Stimulated activated CD4-positive, alpha-beta T cell treated with anti-CD3 and anti-CD28 coated beads, Interleukin-12 subunit alpha, Interleukin-12 subunit beta, amount 100 ng/mL, for 48 hours (primary cell): ENCODE measurements around the gene TUBB.

Experiments used
- DNase-seq, 3 donors: peaks; one replicate each; pipeline ENCODE4 v3.0.0-alpha.2; 2020; ENCODE audit warnings: low read depth in 2 of 3, low spot score in 1 of 3

TUBB gene

DNA sequence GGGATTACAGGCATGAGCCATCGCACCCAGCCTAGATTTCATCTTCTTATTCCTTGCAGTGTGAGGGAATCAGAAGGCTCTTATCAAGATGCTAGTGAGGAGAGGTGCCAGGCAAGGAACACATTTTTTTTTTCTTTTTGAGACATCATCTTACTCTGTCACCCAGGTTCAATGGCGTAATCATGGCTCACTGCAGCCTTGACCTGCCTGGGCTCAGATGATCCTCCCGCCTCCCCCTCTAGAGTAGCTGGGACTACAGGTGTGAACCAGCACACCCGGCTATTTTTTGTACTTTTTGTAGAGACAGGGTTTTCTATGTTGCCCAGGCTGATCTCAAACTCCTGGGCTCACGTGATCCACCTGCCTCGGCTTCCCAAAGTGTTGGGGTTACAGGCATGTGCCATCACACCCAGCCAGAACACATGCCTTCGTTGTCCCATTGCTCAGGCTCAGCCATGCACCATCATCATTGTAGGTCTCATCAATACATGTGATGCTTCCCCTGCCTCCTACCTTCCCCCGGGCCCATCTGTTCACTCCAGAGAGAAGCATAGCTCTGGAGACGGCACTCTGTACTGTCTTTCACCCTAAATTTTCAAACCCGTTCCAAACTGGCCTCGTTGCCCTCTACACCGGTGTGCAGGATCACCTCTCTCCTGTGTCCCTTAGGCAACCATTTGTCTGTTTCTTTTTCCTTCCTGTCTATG, 12.2 kb downstream of the TUBB start:
- no peak for DNase-seq

DNA sequence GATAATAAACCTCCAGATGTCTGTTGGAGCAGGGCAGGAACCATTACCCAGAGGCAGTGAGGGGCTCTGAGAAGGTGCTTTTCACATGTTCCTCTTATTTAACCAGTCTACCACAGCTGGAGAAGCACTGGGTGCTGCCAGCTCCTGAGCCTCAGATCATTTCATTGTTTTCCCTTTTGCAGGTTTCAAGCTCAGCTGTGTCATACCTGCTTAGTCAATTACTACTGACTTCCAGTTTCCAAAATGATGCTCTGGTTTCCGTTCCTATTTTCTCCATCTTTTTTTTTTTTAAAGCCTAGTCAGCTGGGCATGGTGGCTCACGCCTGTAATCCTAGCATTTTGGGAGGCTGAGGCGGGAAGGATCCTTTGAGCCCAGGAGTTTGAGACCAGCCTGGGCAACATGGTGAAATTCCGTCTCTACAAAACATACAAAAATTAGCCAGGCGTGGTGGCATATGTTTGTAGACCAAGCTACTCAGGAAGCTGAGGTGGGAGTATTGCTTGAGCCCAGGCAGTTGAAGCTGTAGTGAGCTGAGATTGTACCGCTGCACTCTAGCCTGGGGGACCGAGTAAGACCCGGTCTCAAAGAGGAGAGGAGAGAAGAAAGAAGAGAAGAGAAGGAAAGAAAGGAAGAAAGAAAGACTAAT, 15.6 kb downstream of the TUBB start:
- DNase-seq, result no peak

DNA sequence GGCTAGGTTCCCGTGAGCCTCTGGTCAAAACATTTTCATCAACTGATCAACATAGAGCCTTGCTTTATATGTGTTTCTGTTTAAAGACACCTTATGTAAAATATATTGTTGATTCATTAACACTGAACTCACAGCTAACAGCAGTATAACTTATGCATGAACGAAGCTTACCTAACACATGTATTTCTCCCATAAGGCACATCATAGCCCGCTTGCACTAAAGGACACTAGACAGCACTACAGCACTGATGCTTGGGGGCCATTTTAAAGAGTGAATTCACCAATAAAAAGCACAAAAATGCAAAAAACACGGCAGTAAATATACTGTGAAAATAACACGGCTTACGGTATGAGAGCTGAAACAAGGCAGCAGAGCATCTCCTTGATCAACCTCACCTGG, 18.4 kb downstream of the TUBB start:
- no peak for DNase-seq

DNA sequence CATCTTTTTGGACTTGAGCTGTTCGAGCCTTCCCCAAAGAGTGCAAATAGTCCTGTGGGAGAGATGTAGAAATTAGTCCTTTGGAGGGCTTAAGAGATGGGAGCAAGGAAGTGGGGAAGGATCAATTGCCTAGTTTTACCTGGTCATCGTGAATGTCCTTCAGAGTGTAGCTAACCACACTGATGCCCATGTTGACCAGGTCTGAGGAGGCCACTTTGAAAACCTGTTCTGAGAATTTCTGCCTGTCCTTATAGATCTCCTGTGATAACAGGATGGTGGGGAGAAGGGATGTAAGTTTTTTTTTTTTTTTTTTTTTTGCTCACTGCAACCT, 20.4 kb downstream of the TUBB start:
- no peak for DNase-seq

DNA sequence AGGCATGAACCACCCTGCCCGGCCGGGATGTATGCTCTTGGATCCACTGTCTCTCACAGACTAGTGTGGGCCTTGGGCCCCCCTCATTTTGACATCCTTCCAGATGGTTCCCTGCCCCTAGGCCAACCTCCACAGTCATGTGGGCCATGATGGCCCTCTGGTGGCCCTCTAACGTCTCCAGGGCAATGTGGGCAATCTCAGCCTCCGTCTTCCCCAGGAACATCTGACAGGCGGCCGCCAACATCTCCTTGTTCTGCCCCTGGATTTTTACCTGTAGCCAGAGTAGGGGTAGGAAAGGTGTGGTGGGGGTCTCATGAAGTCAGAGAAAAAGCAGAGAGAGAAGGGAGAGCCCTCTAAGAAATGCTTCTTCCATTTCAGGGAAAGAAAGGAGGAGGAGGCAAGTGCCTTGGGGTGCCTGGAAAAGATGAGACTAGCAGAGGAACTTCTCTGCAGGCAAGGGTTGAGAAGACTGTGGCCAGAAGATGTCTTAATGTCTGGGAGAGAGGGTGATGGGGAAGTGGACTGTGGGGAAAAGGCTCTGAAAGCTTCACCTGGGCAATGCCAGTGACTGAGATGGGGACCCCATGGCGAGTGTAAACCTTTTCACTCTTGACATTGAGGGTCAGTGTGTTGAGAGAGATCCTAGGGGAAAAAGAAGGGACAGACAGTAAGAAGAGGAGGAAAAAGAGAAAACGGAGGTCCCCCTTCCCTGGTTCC, 21.1 kb downstream of the TUBB start:
- no peak for DNase-seq

DNA sequence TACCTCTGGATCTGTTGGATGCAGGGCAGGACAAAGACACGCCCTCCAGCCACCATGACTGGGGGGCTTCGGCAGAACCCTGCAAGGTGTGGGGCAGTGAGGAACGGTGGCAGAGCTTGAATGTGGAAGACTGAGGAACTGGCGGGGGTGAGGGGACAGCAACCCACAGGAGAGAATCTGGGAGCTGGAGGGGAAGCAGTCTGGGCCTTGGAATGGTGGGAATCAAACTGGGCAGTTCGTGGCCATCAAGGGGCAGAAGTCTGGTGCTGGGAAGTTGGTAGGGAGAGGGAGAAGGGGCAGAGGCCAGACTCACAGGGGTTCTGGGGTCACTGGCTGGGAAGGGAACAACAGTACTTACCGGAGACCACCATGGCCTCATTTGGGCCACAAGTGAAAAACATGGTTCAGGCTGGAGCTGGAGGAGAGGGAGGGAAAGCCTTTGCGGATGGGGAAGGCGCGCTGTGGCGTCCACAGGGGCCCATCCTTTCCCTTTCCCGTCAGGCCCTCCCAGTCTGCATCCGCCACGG, 21.7 kb downstream of the TUBB start:
- peak in 1 of 3 donors; percentile 36 for DNase-seq

DNA sequence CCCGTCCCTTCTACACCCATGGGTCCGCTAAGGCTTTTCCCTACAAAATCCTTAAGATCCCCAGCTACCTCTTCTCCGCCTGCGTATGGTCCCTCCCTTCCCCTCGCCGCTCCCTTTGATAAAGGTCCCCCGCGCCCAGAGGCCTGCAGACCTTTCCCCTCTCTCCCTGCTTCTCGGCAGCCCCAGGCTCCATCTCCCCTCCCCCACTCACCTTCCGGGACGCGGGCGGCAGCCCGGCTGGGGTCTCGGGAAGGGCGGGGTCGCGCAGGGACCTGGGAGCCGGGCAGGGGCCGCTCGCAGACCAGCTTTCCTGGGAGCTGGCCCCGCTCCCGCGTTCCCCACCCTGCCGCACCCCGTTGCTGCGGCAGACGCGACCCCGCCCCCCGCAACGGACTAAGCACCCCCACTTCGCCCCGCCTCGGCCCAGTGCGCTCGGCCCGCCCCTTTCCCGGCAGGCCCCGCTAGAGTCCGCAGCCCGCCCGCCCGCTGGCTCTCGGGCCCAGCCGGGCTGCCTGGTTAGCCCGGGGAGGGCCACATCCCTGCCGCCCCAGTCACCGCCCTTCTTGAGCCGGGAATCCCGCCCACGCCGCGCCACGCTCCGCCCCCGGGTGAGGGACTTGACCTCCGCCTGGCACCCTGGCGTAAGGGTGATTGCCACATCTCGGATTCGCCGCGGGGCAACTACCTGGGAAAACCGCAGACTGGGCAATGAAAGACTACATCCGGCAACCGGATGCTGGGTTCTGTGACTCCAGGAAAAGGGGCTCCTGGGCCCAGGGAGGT, 22.4 kb downstream of the TUBB start, which contains the start of gene FLOT1:
Gene FLOT1, minus strand, starts transcription at position 372 of the 783 bp plus-strand sequence. CDS start 498 bp downstream, outside the sequence.
- DNase-seq, result peak; percentile 95 to 97 (median 97)

DNA sequence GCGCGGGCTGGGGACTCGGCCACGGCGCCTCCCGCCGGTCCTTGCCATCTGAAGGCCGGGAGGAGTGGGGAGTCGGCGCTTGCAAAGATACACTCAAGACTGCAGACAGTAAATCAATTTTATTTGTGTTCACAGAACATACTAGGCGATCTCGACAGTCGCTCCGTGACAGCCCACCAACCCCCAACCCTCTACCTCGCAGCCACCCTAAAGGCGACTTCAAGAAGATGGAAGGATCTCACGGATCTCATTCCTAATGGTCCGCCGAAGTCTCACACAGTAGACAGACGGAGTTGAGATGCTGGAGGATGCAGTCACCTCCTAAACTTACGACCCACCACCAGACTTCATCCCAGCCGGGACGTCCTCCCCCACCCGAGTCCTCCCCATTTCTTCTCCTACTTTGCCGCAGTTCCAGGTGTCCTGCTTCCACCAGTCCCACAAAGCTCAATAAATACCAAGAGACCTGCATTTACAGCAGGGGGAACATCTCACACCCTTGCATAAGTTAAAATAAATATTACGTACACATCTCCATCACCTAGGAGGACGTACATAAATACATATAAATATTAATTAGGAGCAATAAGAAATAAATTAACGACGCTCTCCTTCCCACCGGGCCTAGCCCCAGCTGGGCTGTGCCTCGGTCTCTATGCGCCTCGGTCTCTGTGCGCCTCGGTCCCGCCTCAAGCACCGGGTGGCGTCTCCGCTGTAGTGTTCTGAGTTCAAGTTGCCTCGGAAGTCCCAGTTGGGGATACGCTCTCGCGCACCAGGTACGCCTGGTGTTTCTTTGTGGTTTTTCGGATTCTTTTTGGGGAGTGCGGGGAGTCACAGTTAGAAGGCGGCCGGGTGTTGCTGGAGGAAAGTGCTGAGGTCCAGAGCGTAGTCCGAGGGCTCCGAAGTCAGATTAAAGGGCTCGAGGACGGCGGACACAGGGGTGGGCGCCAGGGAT, 23.2 kb downstream of the TUBB start:
- peak in 1 of 3 donors; percentile 39 for DNase-seq

DNA sequence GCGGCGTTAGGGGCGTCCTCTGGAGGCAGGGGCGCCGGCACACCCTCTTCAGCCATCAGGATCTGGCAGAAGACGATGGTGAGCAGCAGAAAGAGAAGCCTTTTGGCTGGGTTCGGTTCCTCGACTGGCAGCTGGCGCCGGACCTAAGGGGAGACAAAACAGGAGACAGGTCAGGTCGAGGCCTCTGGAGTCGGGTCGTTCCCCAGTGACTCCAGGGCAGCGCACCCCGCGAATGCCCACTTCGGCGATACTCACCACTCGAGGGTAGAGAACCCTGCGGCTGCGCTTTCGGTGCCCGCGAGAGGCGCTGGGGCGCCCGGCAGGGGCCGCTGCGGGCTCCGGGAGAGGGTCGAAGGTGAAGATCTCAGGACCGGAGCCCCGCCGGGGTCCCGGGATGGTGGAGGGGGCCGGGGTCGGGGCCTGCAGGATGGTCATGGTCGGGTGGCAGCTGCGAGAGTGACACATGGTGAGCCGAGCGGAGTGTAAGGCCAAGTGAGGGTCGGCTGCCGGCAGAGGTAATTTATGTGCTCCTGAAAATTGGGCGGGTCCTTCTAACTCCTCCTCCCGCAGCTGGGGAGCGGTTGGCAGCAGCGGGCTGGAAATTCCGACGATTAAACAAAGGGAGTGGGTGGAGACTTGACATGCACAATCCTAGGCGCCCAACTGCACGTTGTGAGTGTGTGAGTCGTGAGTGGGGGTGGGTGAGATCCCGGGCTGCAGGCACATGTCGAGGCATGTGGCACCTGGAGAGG, 24.1 kb downstream of the TUBB start, which contains the start of gene IER3:
Gene IER3, minus strand, starts transcription at position 494 of the 752 bp plus-strand sequence. Its CDS starts 29 bp downstream, at position 465.
- peak; percentile 82 to 89 (median 86) for DNase-seq

DNA sequence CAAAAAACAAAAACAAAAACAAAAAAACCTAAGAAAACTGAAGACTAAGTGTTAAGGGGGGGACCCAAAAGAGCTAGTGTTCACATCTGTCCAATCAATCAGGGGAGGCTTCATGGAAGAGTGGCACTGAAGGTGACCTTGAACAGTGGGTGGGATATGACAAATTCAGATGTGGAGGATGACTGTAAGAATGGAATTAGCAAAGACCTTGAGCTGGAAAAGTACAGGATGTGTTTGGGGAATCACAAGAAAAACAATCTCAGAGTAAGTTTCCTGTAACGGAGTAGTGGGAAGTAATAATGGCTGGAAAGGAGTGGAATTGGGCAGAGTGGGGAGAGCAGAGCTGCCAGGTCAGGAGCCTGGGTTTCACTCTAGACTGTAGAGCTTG, 27.1 kb downstream of the TUBB start:
- no peak for DNase-seq

DNA sequence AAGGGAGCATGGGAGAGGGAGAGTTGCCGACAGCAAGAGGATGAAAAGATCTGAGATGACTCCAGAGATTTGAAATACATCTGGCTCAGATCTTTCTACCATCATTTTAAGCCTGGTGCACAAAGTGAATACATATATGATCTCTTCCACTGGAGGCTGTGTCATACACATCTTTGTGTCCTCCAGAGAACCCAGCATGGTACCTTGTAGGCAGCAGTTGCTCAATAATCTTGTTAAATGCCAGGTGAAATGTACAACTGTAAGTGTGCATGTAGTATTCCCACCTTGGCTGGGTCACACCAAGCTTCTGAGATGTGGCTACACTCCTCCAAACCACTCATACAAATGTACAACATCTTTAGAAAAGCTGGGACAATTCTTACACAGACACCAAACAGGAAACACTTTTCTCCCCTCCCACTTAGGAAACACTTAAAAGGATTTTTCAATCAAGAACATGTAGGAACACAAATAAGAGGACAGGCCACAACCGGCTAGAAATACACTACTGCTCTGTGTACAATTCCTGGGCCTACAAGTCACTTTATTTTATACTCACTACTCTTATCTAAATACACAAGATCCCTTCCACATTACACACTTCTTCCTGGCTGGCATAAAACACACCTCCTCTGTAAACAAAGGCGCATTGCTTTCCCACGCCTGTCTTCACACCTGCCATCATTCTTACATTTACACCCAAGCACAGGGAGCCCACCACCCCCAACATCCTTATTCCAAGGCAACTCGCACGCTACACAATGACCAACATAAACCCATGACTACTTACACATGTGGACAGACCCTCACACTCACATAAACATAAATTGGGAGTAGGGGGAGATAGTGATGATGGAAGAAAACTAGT, 28.0 kb downstream of the TUBB start:
- no peak for DNase-seq

DNA sequence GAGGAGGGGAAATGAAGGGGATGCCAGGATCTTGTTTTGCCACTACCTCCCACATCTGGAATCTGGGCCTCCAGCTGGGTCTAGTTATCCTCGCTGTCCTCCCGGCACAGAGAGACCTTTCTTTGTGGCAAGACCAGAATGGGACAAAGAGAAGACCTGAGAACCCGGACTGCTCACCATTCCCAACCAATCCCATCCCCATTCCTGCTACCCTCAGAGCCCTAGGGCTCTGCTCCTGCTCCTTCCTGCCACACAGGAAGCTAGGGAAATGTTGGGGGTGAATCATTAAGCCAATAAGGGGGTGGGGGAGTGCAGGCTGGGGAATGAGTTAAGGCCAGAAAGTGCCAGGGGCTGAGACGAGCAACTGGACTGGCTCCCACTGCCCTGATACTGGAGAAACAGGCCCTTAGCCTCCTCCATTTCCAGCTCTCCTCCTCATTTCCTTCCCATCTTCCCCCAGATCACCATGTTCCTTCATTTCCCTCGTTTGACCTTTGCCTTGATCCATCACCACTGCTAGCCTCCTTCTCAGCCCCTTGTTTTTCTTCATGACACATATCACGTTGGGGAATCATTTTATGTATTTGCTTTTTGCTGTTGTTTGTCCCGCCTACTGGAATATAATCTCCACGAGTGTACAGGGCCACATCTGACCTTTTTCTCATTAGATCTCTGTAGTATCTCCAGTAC, 28.8 kb downstream of the TUBB start:
- no peak for DNase-seq

DNA sequence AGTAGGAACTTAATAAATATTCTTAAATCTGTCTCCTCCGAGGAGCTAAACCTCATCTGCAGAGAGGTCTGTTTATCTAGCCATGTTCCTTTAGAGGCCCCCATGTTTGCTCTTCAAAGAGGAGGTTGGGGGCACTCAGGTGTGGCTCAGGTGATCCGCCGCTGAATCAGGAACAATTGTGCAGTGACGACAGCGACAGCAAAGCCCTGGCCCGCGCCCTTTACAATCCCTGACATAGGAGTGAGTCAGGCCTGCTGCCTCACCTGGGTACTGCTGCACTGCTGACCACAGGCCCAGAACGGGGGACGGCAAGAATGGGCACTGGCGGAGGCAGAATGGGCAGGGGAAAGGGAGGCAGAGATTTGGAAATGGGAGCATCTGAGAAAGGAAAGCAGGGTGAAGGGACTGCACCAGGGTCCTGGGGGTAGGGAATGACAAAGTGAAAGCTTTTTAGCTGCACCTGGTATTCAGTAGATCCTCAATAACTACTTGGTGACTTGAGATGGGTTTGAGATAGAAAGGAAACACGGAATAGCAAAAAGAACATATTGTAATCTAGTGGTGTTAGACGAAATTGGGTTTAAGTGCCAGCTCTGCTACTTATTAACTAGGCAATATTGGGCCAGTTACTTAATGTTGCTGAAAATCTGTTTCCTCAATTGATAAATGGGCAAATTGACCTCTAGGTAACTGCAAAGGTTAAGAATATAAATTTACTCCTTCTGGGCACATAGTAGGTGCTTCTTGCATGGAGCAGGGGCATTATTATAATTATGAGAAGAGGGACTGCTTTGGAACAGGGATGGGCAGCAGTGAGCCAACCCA, 29.6 kb downstream of the TUBB start:
- no peak for DNase-seq

DNA sequence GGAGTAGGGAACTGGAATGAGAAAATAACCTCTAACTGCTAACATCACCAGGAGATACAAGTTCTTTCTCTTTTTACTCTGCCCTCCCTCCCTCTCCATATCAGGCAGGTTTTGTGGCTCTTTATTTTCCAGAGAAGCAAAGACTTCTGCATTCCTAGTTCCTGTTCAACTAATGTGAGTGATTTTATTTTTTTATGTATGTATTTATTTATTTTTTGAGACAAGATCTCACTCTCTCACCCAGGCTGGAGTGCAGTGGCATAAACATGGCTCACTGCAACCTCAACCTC, 30.2 kb downstream of the TUBB start:
- no peak for DNase-seq

DNA sequence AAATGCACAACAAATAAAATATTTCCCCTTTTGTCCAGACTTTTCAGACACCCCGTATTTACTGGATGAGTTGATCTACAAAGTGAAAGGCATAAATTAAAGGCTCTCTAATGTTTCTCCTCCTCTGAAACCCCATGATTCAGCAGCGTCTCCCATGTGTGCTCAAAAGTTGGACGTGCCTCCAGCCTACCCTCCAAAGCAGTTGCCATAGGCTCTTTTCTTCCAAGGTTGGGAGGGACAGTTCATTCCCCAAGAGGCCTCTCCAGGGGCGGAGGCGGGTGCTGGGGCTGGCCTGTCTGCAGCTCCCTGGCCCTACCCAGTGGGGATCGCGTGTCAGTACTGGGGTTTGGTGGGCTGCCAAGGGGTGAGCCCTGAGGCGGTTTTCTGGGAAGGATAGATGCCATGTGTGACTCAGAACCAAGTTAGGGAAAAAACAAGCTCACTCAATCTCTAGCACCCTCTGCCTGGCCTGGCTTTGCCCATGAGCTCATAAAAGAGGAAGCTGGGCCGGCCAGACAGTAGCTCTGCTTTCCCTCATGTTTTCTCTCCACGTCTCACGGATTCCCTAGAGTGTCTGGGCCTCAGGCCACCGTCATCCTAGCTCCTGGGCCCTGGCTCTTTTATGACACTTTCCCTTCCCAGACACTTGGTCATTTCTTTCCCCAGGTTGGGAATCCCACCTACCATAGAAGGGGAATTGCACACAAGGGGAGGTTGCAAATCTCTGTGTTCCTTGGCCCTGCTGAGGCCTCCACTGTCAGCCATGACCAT, 32.2 kb downstream of the TUBB start:
- no peak for DNase-seq

DNA sequence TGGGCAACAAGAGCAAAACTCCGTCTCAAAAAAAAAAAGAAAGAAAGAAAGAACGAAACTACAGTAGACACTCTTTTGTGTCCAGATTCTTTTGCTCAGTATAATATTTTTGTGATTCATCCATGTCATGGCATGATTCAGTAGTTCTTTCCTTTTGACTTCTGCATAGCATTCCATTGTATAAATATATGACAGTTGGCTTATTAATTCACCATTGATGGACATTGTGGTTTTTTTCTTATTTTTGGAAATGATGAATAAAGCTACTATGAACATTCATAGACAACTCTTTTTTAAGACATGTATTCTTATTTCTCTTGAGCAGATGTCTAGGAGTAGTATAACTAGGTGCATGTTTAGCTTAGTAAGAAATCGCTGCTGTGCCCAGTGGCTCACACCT, 34.5 kb downstream of the TUBB start:
- DNase-seq, result no peak
